Smooth muscle cell (in vitro differentiated cells): ENCODE data around the gene GAS2L1. TPM values are rescaled to one million over a fixed set of nuclear protein-coding genes. Genes with fewer than 3 reads are reported as not detected.

Experiments used
- DNase-seq: peaks from one replicate; lab custom pipeline; 2025; ENCODE audit not compliant: unreplicated experiment; lab: John Stamatoyannopoulos, UW
- H2AFZ ChIP-seq: fragments of 200-600 bp; sonication (generic); 2 replicates; pipeline ENCODE4 v1.6.0; 2016; ENCODE audit warnings: antibody characterized with exemption, low read depth, mild to moderate bottlenecking
- H3F3A ChIP-seq: fragments of 200-600 bp; sonication (generic); 2 replicates; pipeline ENCODE4 v1.6.0; 2017; ENCODE audit warnings: antibody characterized with exemption, low read depth
- H3K27ac ChIP-seq: fragments of 200-600 bp; sonication (generic); 2 replicates; pipeline ENCODE4 v1.5.1; 2016; ENCODE audit warnings: low read depth, mild to moderate bottlenecking
- H3K27me3 ChIP-seq: fragments of 200-600 bp; sonication (generic); 2 replicates; pipeline ENCODE4 v1.6.1; 2016; ENCODE audit warnings: low read depth, mild to moderate bottlenecking
- H3K36me3 ChIP-seq: fragments of 200-600 bp; sonication (generic); 2 replicates; pipeline ENCODE4 v1.5.1; 2016; ENCODE audit warnings: low read depth
- H3K4me1 ChIP-seq: fragments of 200-600 bp; sonication (generic); 2 replicates; pipeline ENCODE4 v1.5.1; 2016; ENCODE audit warnings: low read depth
- H3K4me2 ChIP-seq: fragments of 200-600 bp; sonication (generic); 2 replicates; pipeline ENCODE4 v1.6.0; 2016; ENCODE audit warnings: mild to moderate bottlenecking
- H3K4me3 ChIP-seq: fragments of 200-600 bp; sonication (generic); 2 replicates; pipeline ENCODE4 v1.5.1; 2016; ENCODE audit warnings: mild to moderate bottlenecking
- H3K79me2 ChIP-seq: fragments of 200-600 bp; sonication (generic); 2 replicates; pipeline ENCODE4 v1.6.0; 2016; ENCODE audit warnings: low read depth, mild to moderate bottlenecking
- H3K9ac ChIP-seq: fragments of 200-600 bp; sonication (generic); 2 replicates; pipeline ENCODE4 v1.6.0; 2016; ENCODE audit warnings: low read depth
- H3K9me3 ChIP-seq: fragments of 200-600 bp; sonication (generic); replicated peaks from 2 replicates; pipeline ENCODE4 v1.5.1; 2016; ENCODE audit warnings: low read depth
- H4K20me1 ChIP-seq: fragments of 200-600 bp; sonication (generic); 2 replicates; pipeline ENCODE4 v1.6.0; 2016; ENCODE audit warnings: low read depth
- CTCF ChIP-seq: fragments of 200-600 bp; sonication (generic); IDR thresholded peaks from 2 replicates; pipeline ENCODE4 v1.5.1; 2017; ENCODE audit warnings: borderline replicate concordance, mild to moderate bottlenecking, antibody characterized with exemption; ENCODE audit not compliant: insufficient read depth, poor library complexity, severe bottlenecking
- WGBS: methylation state at CpG from one replicate; pipeline ENCODE4 v1.1.7; 2016; ENCODE audit warnings: low lambda C conversion rate; 5-methylcytosine and 5-hydroxymethylcytosine counted together
- polyA plus RNA-seq: library from polyadenylated mRNA; unstranded; fragments of >200 nt; fragmentation: Nextera tagmentation; extraction: Ambion mirVana; gene quantifications from 2 replicates; pipeline ENCODE4 v1.2.1, GENCODE V29; 2016
- total RNA-seq: library from RNA; depleted of rRNA; stranded (reverse); fragments of >200 nt; gene quantifications from 2 replicates; pipeline ENCODE4 v1.2.3, GENCODE V29; 2014

GAS2L1 gene
- total and polyA plus RNA-seq, 2 experiments from 2014 or later = 7.8 to 31.7 TPM

GRCh38 chr22:29341849-29342127, 35.3 kb downstream of the GAS2L1 start:
- TF ChIP-seq CTCF = no peak
- Histone ChIP-seq H3F3A (no peaks in the 10 kb centered on the region), H3K36me3 (no peaks in the 10 kb centered on the region), H3K79me2 (no peaks in the 10 kb centered on the region), H3K4me3 (no peak overlapping the region), H3K4me2 (no peak overlapping the region), H3K27me3 (no peaks in the 10 kb centered on the region), H3K9ac (no peak overlapping the region), H4K20me1 (no peaks in the 10 kb centered on the region), H3K27ac (no peak overlapping the region), H3K9me3 (no peaks in the 10 kb centered on the region), H2AFZ (no peak overlapping the region), H3K4me1 (no peaks in the 10 kb centered on the region)
- WGBS = 100% methylated on average over 2 of the region's 2 CpGs
- no peak for DNase-seq

GRCh38 chr22:29342177-29342576, 35.7 kb downstream of the GAS2L1 start:
- no peaks in the 10 kb centered on the region for H3K79me2 ChIP-seq
- 92% methylated on average over 6 of the region's 6 CpGs for WGBS
- no peaks in the 10 kb centered on the region for H3F3A ChIP-seq
- H3K9me3 ChIP-seq = no peaks in the 10 kb centered on the region
- no peak overlapping the region for H3K4me3 ChIP-seq
- no peak overlapping the region for H3K27ac ChIP-seq
- H4K20me1 ChIP-seq = no peaks in the 10 kb centered on the region
- no peaks in the 10 kb centered on the region for H3K27me3 ChIP-seq
- no peak overlapping the region for H2AFZ ChIP-seq
- no peak overlapping the region for H3K9ac ChIP-seq
- no peak overlapping the region for H3K4me2 ChIP-seq
- DNase-seq = no peak
- H3K36me3 ChIP-seq = peaks cover 2% of the 10 kb centered on the region
- no peak for TF ChIP-seq CTCF
- H3K4me1 ChIP-seq = no peaks in the 10 kb centered on the region

- no peaks in the 10 kb centered on the region for H3K79me2 ChIP-seq
- no peaks in the 10 kb centered on the region for H3F3A ChIP-seq
- no peaks in the 10 kb centered on the region for H3K27me3 ChIP-seq
- no peaks in the 10 kb centered on the region for H3K9me3 ChIP-seq
- H2AFZ ChIP-seq = no peak overlapping the region
- H3K4me1 ChIP-seq = no peaks in the 10 kb centered on the region
- peaks cover 8% of the 10 kb centered on the region for H3K36me3 ChIP-seq
- 82% methylated on average over 10 of the region's 10 CpGs for WGBS
- H3K4me2 ChIP-seq = no peak overlapping the region
- no peak for TF ChIP-seq CTCF
- no peak overlapping the region for H3K9ac ChIP-seq
- no peak for DNase-seq
- no peak overlapping the region for H3K4me3 ChIP-seq
- no peak overlapping the region for H3K27ac ChIP-seq
- H4K20me1 ChIP-seq = no peaks in the 10 kb centered on the region
Measured at GRCh38 chr22:29342577-29343312, 36.3 kb downstream of the GAS2L1 start.

GRCh38 chr22:29343313-29343805, 36.9 kb downstream of the GAS2L1 start:
- no peak overlapping the region for H3K4me2 ChIP-seq
- H3K79me2 ChIP-seq = no peaks in the 10 kb centered on the region
- no peak overlapping the region for H3K4me3 ChIP-seq
- 81% methylated on average over 7 of the region's 7 CpGs for WGBS
- no peaks in the 10 kb centered on the region for H3K4me1 ChIP-seq
- no peaks in the 10 kb centered on the region for H3K27me3 ChIP-seq
- H3K36me3 ChIP-seq = peaks cover 9% of the 10 kb centered on the region
- no peak for DNase-seq
- no peak for TF ChIP-seq CTCF
- H2AFZ ChIP-seq = no peak overlapping the region
- H4K20me1 ChIP-seq = no peaks in the 10 kb centered on the region
- H3K27ac ChIP-seq = peak overlapping the region; percentile 62
- H3K9me3 ChIP-seq = no peaks in the 10 kb centered on the region
- H3K9ac ChIP-seq = no peak overlapping the region
- no peaks in the 10 kb centered on the region for H3F3A ChIP-seq
